ENCODE measurements around the gene CAMTA1.

DNA sequence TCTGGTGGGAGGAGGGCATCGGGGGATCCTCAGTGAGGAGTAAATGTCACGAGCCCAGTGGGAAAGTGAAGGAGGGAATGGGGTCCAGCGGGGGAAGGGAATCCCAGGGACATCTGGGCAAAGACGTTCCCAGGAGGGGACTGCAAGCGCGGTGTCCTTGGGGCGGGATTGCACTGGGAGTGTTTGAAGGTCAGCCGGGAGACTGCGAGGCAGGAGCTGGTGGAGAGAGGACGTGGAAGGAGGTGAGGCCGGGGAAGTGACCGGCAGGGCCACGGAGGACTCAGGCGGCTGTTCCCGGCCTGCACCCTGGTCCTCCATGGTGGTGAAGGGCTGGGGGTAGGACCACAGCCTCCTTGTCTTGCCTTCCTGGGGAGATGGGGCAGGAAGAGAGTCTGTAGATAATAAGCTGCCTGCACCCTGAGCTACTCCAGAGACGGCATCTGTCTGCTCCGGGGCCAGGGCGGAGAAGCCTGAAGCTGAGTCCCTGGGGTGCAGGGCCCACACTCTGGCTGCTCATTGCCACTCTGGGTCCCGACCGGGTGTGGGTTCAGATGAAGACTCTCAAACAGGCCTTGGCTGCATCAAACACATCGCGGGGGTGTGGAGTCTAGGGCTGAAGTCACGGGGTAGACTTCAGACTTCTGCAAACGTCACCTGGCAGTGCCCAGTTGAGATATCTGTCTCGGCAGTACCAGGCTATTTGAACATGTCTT lies 264.8 kb downstream of the CAMTA1 start:
- TF ChIP-seq MXI1 (IDR thresholded peaks at IDR 0.05; ENCODE audit: low read depth, low read length) (no peak), EZH2phosphoT487 (IDR thresholded peaks at IDR 0.05; ENCODE audit: borderline replicate concordance, low read depth) (no peak), YY1 (IDR thresholded peaks at IDR 0.05; ENCODE audit: low read depth) (no peak), RXRA (IDR thresholded peaks at IDR 0.05; ENCODE audit: borderline replicate concordance, low read depth) (no peak)
- TF ChIP-seq, protein P1, sequence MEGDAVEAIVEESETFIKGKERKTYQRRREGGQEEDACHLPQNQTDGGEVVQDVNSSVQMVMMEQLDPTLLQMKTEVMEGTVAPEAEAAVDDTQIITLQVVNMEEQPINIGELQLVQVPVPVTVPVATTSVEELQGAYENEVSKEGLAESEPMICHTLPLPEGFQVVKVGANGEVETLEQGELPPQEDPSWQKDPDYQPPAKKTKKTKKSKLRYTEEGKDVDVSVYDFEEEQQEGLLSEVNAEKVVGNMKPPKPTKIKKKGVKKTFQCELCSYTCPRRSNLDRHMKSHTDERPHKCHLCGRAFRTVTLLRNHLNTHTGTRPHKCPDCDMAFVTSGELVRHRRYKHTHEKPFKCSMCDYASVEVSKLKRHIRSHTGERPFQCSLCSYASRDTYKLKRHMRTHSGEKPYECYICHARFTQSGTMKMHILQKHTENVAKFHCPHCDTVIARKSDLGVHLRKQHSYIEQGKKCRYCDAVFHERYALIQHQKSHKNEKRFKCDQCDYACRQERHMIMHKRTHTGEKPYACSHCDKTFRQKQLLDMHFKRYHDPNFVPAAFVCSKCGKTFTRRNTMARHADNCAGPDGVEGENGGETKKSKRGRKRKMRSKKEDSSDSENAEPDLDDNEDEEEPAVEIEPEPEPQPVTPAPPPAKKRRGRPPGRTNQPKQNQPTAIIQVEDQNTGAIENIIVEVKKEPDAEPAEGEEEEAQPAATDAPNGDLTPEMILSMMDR (IDR thresholded peaks at IDR 0.05), result no peak
